ENCODE data around the gene SARM1.
"Not testable (repeated sequence)": the region's sequence is repeated elsewhere in the genome, so short reads cannot be mapped to it uniquely, and the experiment has no call there.

Gene SARM1

DNA sequence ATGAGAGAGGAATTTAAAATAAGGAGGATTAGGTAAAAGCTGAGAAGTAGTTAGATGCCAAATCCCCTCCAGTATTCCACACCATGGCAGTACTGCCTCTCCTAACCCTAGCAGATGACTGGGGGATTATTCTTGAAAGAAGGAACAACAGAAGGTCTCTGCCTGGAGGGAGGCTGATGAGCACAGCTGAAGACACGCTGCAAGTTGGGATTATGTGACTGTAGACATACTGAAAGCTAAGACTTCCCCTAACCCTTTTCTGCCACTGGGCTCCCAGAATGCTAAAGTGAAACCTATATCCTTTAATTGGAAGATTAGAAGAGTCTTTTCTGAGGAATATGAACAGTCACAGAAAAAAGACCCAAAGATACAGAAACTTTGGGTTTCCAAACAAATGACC is 62.2 kb downstream of the SARM1 start:
- DNase-seq, result no peak

DNA sequence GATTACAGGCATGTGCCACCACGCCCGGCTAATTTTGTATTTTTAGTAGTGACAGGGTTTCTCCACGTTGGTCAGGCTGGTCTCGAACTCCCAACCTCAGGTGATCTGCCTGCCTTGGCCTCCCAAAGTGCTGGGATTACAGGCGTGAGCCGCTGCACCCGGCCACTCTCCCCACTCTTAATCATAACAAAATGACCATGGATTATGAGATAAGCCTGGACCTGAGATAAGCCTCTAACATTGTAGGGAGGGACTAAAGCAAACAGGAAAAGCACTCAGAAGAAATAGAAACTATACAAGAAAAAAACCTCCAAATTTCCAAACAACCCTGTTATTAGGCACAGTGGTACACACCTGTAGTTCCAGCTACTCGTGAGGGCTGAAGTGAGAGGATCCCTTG is 62.8 kb downstream of the SARM1 start:
- not testable (repeated sequence) for DNase-seq

DNA sequence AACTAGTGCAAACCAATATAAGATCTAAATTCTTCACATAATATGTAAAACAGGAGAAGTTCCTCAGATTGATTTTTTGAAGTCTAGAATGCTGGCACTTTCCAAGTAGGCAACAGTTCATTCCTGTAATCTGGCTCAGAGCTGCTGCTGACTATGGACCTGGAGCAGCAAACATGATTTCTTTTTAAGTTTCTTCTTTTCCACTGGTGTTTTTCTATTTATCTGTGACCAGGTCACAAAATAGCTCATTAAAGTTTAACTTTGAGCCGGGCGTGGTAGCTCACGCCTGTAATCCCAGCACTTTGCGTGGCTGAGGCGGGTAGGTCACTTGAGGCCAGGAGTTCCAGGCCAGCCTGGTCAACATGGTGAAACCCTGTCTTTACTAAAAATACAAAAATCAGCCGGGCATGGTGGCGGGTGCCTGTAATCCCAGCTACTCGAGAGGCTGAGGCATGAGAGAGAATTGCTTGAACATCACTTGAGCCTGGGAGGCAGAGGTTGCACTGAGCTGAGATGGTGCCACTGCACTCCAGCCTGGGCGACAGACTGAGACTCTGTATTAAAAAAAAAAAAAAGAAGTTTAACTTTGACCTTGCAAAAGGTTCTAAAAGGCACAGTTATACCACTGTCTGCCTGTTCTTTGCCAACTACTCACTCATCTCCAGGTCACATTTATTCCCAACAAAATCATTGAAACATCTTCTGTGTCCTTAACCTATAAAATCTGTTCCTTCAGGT is 72.6 kb downstream of the SARM1 start:
- no peak for DNase-seq

DNA sequence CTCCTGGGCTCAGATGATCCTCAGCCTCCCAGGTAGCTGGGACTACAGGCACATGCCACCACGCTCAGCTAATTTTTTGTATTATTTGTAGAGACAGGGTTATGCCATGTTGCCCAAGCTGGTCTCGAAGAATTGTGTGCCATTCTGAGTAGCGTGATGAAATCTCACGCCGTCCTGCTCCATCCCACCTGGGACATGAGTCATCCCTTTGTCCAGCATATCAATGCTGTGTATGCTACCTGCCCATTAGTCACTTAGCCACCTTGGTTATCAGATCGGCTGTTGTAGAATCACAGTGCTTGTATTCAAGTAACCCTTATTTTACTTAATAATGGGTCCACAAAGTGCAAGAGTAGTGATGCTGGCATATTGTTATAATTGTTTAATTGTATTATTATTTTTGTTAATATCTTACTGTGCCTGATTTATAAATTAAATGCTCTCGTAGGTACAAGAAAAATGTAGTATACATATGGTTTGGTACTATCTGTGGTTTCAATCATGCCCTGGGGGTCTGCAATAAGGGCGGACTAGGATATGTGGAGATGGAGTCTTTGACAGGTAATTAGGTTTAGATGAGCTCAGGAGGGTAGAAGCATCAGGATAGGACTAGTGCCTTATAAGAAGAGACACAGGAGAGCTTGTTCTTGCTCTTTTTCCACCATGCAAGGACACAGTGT is 75.4 kb downstream of the SARM1 start:
- DNase-seq, result no peak

DNA sequence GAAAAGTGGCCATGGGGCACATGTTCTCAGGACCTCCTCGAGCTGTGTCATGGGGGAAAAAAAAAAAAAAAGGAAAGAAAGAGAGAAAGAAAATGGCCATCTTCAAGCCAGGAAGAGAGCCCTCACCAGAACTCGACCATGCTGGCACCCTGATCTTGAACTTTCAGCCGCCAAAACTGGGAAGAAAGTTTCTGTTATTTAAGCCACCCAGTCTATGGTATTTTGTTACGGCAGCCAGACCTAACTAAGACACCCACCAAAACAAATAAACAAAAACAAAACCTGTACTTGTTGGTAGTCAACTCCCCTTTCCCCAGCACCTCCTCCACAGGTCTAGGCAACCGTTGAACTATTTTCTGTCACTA is 75.9 kb downstream of the SARM1 start:
- DNase-seq, result no peak

DNA sequence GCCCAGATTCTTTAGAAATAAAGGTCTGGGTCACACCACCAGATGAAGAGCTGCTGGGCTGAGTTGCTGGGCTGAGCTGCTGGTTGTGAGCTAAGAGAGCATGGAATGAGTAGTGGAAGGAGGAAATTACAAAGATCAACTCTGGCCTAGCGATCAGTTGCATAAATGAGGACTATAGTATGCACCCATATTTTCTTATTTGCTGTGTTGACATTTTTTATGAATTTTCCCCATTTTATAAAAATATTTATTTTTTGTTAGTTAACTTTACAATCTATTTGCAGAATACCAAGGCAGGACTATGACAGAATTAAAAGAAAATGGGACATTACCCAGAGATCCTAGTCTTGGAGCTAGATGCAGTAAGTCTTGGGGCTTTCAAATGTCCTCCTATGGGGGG is 78.4 kb downstream of the SARM1 start:
- no peak for DNase-seq

All from activated CD4-positive, alpha-beta T cell treated with anti-CD3 and anti-CD28 coated beads, Interleukin-10, Interleukin-2, amounts not matched to agents 100 ng/mL and 50 ng/mL, durations not matched to agents 16 hours and 8 hours (primary cell).